Liver (tissue), 9 donors: ENCODE results near the gene CCDC40. TPM values are rescaled to one million over a fixed set of nuclear protein-coding genes. Genes with fewer than 3 reads are reported as not detected.
A peak's percentile ranks its signal among the peaks of the same experiment; 100 is the strongest.

Source experiments
- DNase-seq: peaks from one replicate; pipeline ENCODE4 v3.0.0-alpha.2; 2017; ENCODE audit warnings: low spot score
- H3K27ac ChIP-seq, 2 donors: one replicate each; pipeline ENCODE4 v1.7.0; 2013; ENCODE audit warnings: inconsistent platforms in 2 of 2, low read length in 2 of 2, control low read depth in 1 of 2, low read depth in 1 of 2, mild to moderate bottlenecking in 1 of 2
- H3K27me3 ChIP-seq, 4 donors: one replicate each; pipeline versions ENCODE4 v1.6.1 to v1.7.0; 2013; ENCODE audit warnings: low read length in 3 of 4, inconsistent platforms in 1 of 4, mild to moderate bottlenecking in 1 of 4, moderate library complexity in 1 of 4; ENCODE audit not compliant: control insufficient read depth in 4 of 4, insufficient read depth in 4 of 4
- H3K36me3 ChIP-seq, 4 donors: one replicate each; pipeline versions ENCODE4 v1.6.1 to v1.7.0; 2013; ENCODE audit warnings: low read length in 3 of 4, mild to moderate bottlenecking in 3 of 4, low read depth in 1 of 4, moderate library complexity in 1 of 4; ENCODE audit not compliant: control insufficient read depth in 4 of 4, insufficient read depth in 3 of 4
- H3K4me1 ChIP-seq, 4 donors: one replicate each; pipeline versions ENCODE4 v1.6.1 to v1.7.0; 2013; ENCODE audit warnings: low read length in 3 of 4, mild to moderate bottlenecking in 3 of 4, moderate library complexity in 1 of 4; ENCODE audit not compliant: control insufficient read depth in 4 of 4, insufficient read depth in 4 of 4
- H3K4me3 ChIP-seq, 3 donors: one replicate each; pipeline versions ENCODE4 v1.6.1 to v1.7.0; 2013; ENCODE audit warnings: low read length in 3 of 3, control low read depth in 1 of 3, low read depth in 1 of 3, mild to moderate bottlenecking in 1 of 3
- H3K9ac ChIP-seq, 2 donors: one replicate each; pipeline ENCODE4 v1.7.0; 2013; ENCODE audit warnings: low read length in 2 of 2, mild to moderate bottlenecking in 2 of 2, moderate library complexity in 2 of 2, control low read depth in 1 of 2, low read depth in 1 of 2
- H3K9me3 ChIP-seq, 4 donors: one replicate each; pipeline versions ENCODE4 v1.6.1 to v1.7.0; 2013; ENCODE audit warnings: low read length in 3 of 4; ENCODE audit not compliant: control insufficient read depth in 4 of 4
- ATF3 ChIP-seq: IDR thresholded peaks from 2 replicates; pipeline ENCODE4 v1.6.1; 2016; ENCODE audit warnings: antibody characterized with exemption
- EGR1 ChIP-seq, 2 donors: IDR thresholded peaks; 2 replicates each; pipeline ENCODE4 v1.6.1; 2016 to 2018; ENCODE audit warnings: antibody characterized with exemption in 2 of 2, low read depth in 2 of 2
- FOXA1 ChIP-seq: IDR thresholded peaks from 2 replicates; pipeline ENCODE4 v1.6.1; 2016; ENCODE audit warnings: antibody characterized with exemption
- FOXA2 ChIP-seq: IDR thresholded peaks from 2 replicates; pipeline ENCODE4 v1.6.1; 2016; ENCODE audit warnings: antibody characterized with exemption
- GABPA ChIP-seq, 2 donors: IDR thresholded peaks in 1 of 2; conservative IDR thresholded peaks in 1 of 2; 2 replicates each; pipeline ENCODE4 v1.6.1; 2016; ENCODE audit warnings: antibody characterized with exemption in 2 of 2, mild to moderate bottlenecking in 1 of 2, moderate library complexity in 1 of 2
- HNF4A ChIP-seq, 2 donors: conservative IDR thresholded peaks; 2 replicates each; pipeline ENCODE4 v1.6.1; 2016; ENCODE audit warnings: antibody characterized with exemption in 2 of 2, mild to moderate bottlenecking in 2 of 2
- HNF4G ChIP-seq: IDR thresholded peaks from 2 replicates; pipeline ENCODE4 v1.6.1; 2016; ENCODE audit warnings: antibody characterized with exemption
- JUND ChIP-seq, 2 donors: IDR thresholded peaks; 2 replicates each; pipeline ENCODE4 v1.6.1; 2016; ENCODE audit warnings: antibody characterized with exemption in 2 of 2
- MAX ChIP-seq: IDR thresholded peaks from 2 replicates; pipeline ENCODE4 v1.6.1; 2016; ENCODE audit warnings: antibody characterized with exemption
- NR2F2 ChIP-seq: IDR thresholded peaks from 2 replicates; pipeline ENCODE4 v1.6.1; 2016; ENCODE audit warnings: antibody characterized with exemption
- RAD21 ChIP-seq, 2 donors: IDR thresholded peaks; 2 replicates each; pipeline ENCODE4 v1.6.1; 2016; ENCODE audit warnings: antibody characterized with exemption in 2 of 2, mild to moderate bottlenecking in 2 of 2
- RXRA ChIP-seq, 2 donors: IDR thresholded peaks; 2 replicates each; pipeline ENCODE4 v1.6.1; 2017 to 2018; ENCODE audit warnings: antibody characterized with exemption in 2 of 2, mild to moderate bottlenecking in 1 of 2
- SP1 ChIP-seq: IDR thresholded peaks from 2 replicates; pipeline ENCODE4 v1.6.1; 2018; ENCODE audit warnings: antibody characterized with exemption, mild to moderate bottlenecking
- TAF1 ChIP-seq: conservative IDR thresholded peaks from 2 replicates; pipeline ENCODE4 v1.6.1; 2016; ENCODE audit warnings: antibody characterized with exemption, mild to moderate bottlenecking
- YY1 ChIP-seq: IDR thresholded peaks from 2 replicates; pipeline ENCODE4 v1.6.1; 2016; ENCODE audit warnings: antibody characterized with exemption, mild to moderate bottlenecking
- ZBTB33 ChIP-seq: IDR thresholded peaks from 2 replicates; pipeline ENCODE4 v1.6.1; 2016; ENCODE audit warnings: antibody characterized with exemption
- WGBS: extraction: QIAGEN DNeasy Blood & Tissue Kit; methylation state at CpG from one replicate; pipeline ENCODE4 v1.1.7; 2013; 5-methylcytosine and 5-hydroxymethylcytosine counted together
- polyA plus RNA-seq, 2 donors: library from polyadenylated mRNA; stranded (reverse) in 1 of 2; unstranded in 1 of 2; fragments of 200-250 nt in 1 of 2; fragments of >200 nt in 1 of 2; fragmentation: Nextera tagmentation in 1 of 2; extraction: Ambion mirVana in 1 of 2; gene quantifications; one replicate each; pipeline versions ENCODE4 v1.2.1 to v1.2.3, GENCODE V29; 2013 to 2015
- total RNA-seq, 2 donors: library from RNA; depleted of rRNA; stranded (reverse); fragments of >200 nt; gene quantifications; one replicate each; pipeline ENCODE4 v1.2.3, GENCODE V29; 2014
- TF ChIP-seq, protein P1 (sequence below): IDR thresholded peaks from 2 replicates; pipeline ENCODE4 v1.6.1; 2016; ENCODE audit warnings: antibody characterized with exemption, mild to moderate bottlenecking
- TF ChIP-seq, protein P2 (sequence below): fragments of 150-350 bp; IDR thresholded peaks from 2 replicates; pipeline ENCODE4 v1.5.1; 2017; ENCODE audit warnings: improper control_type of control experiment, low read depth, low read length; ENCODE audit not compliant: missing input control
- donor health status: healthy.
- donor health status: healthy.
- donor health status: healthy.
- donor health status: healthy.
- donor health status: healthy.

Gene CCDC40
- total and polyA plus RNA-seq, 4 donors = 0.60 to 3.0 (median 1.4) TPM

DNA sequence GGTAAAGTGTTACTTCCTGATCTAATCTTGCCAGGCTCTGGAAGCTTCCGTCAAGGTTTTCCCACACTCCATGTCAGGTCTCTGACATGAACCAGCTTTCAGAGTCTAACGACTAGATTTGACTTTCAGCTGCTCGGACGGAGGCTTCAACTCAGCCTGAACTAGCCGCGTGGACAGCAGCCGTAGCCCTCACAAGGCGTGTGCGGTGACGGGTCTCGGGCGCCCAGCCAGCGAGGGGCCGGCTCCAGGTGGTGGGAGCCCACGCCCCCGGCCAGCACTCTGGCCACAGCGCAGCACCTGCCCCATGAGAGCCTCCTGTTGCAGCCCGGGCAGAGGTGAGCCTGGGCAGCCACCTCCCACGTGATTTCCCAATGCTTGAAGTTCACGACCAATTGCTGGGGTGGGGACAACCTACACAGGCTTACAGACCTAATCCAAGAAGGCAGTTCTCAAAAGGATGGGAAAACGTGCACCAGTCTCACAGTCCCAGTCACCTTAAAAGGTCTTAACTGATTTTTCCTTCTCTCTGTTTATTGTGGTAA lies 46.3 kb upstream of the CCDC40 start:
- WGBS = 28% methylated on average over 21 of the region's 21 CpGs
- H3K27ac ChIP-seq = peak overlapping the region; percentile 89 to 95
- peak overlapping the region; percentile 24 to 32 for H3K9ac ChIP-seq
- H3K4me3 ChIP-seq = no peak overlapping the region
- TF ChIP-seq YY1 = peak; percentile 65
- TF ChIP-seq SP1 = peak; percentile 84
- TF ChIP-seq RXRA (IDR thresholded peaks at IDR 0.05) = peak; percentile 75 to 89
- TF ChIP-seq FOXA1 = peak; percentile 41
- peak; percentile 65 to 83 for TF ChIP-seq HNF4A (conservative IDR thresholded peaks at IDR 0.05)
- TF ChIP-seq JUND (IDR thresholded peaks at IDR 0.05) = no peak
- peak; percentile 29 for TF ChIP-seq FOXA2
- TF ChIP-seq MAX = no peak
- no peak for TF ChIP-seq TAF1
- TF ChIP-seq ZBTB33 = no peak
- TF ChIP-seq, protein P1, sequence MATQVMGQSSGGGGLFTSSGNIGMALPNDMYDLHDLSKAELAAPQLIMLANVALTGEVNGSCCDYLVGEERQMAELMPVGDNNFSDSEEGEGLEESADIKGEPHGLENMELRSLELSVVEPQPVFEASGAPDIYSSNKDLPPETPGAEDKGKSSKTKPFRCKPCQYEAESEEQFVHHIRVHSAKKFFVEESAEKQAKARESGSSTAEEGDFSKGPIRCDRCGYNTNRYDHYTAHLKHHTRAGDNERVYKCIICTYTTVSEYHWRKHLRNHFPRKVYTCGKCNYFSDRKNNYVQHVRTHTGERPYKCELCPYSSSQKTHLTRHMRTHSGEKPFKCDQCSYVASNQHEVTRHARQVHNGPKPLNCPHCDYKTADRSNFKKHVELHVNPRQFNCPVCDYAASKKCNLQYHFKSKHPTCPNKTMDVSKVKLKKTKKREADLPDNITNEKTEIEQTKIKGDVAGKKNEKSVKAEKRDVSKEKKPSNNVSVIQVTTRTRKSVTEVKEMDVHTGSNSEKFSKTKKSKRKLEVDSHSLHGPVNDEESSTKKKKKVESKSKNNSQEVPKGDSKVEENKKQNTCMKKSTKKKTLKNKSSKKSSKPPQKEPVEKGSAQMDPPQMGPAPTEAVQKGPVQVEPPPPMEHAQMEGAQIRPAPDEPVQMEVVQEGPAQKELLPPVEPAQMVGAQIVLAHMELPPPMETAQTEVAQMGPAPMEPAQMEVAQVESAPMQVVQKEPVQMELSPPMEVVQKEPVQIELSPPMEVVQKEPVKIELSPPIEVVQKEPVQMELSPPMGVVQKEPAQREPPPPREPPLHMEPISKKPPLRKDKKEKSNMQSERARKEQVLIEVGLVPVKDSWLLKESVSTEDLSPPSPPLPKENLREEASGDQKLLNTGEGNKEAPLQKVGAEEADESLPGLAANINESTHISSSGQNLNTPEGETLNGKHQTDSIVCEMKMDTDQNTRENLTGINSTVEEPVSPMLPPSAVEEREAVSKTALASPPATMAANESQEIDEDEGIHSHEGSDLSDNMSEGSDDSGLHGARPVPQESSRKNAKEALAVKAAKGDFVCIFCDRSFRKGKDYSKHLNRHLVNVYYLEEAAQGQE = peak; percentile 37
- TF ChIP-seq RAD21 (IDR thresholded peaks at IDR 0.05) = peak; percentile 47 to 56
- TF ChIP-seq NR2F2 = no peak
- TF ChIP-seq, protein P2, sequence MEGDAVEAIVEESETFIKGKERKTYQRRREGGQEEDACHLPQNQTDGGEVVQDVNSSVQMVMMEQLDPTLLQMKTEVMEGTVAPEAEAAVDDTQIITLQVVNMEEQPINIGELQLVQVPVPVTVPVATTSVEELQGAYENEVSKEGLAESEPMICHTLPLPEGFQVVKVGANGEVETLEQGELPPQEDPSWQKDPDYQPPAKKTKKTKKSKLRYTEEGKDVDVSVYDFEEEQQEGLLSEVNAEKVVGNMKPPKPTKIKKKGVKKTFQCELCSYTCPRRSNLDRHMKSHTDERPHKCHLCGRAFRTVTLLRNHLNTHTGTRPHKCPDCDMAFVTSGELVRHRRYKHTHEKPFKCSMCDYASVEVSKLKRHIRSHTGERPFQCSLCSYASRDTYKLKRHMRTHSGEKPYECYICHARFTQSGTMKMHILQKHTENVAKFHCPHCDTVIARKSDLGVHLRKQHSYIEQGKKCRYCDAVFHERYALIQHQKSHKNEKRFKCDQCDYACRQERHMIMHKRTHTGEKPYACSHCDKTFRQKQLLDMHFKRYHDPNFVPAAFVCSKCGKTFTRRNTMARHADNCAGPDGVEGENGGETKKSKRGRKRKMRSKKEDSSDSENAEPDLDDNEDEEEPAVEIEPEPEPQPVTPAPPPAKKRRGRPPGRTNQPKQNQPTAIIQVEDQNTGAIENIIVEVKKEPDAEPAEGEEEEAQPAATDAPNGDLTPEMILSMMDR = no peak
- peak; percentile 40 to 64 for TF ChIP-seq EGR1 (IDR thresholded peaks at IDR 0.05; ENCODE audit: low read depth in 2 of 2)
- no peak for TF ChIP-seq ATF3
- TF ChIP-seq HNF4G = no peak
- TF ChIP-seq GABPA (IDR thresholded peaks at IDR 0.05 in 1 of 2, conservative IDR thresholded peaks at IDR 0.05 in 1 of 2) = no peak
- DNase-seq = peak; percentile 78
- H3K27me3 ChIP-seq = no peaks in the 10 kb centered on the region
- no peaks in the 10 kb centered on the region for H3K36me3 ChIP-seq
- H3K9me3 ChIP-seq = no peaks in the 10 kb centered on the region
- H3K4me1 ChIP-seq = peaks cover 41 to 79% (median 63%) of the 10 kb centered on the region in 4 donors
